Neural cell (in vitro differentiated cells): ENCODE results near the gene PDE7B. TPM values are rescaled to one million over a fixed set of nuclear protein-coding genes. Genes with fewer than 3 reads are reported as not detected.

Experiments
- H2AFZ ChIP-seq: fragments of 200-600, 300-800 bp; sonication (generic), shearing (Covaris generic); 2 replicates; pipeline ENCODE4 v1.6.0; 2014; ENCODE audit warnings: low read depth, mild to moderate bottlenecking, antibody characterized with exemption, low read length, moderate library complexity
- H3F3A ChIP-seq: fragments of 200-600 bp; shearing (Covaris generic); 2 replicates; pipeline ENCODE4 v1.6.1; 2016; ENCODE audit warnings: mild to moderate bottlenecking, moderate library complexity, mixed read lengths, antibody characterized with exemption, low read length; ENCODE audit not compliant: insufficient read depth, poor library complexity, severe bottlenecking
- H3K27ac ChIP-seq: fragments of 200-600, 300-800 bp; sonication (generic), shearing (Covaris generic); 2 replicates; pipeline ENCODE4 v1.5.1; 2014; ENCODE audit warnings: mild to moderate bottlenecking, low read length, moderate library complexity
- H3K27me3 ChIP-seq: fragments of 300-800, 200-600 bp; sonication (generic), shearing (Covaris generic); 2 replicates; pipeline ENCODE4 v1.6.0; 2014; ENCODE audit warnings: mild to moderate bottlenecking, low read depth, low read length, moderate library complexity; ENCODE audit not compliant: insufficient read depth
- H3K36me3 ChIP-seq: fragments of 300-800, 200-600 bp; sonication (generic), shearing (Covaris generic); 2 replicates; pipeline ENCODE4 v1.5.1; 2014; ENCODE audit warnings: mild to moderate bottlenecking, antibody characterized with exemption, low read length, moderate library complexity; ENCODE audit not compliant: insufficient read depth
- H3K4me2 ChIP-seq: fragments of 300-800, 200-600 bp; sonication (generic), shearing (Covaris generic); 2 replicates; pipeline ENCODE4 v1.6.0; 2014; ENCODE audit warnings: mild to moderate bottlenecking, low read length
- H3K4me3 ChIP-seq: fragments of 300-800, 200-600 bp; sonication (generic), shearing (Covaris generic); 2 replicates; pipeline ENCODE4 v1.5.1; 2014; ENCODE audit warnings: mild to moderate bottlenecking, low read length, moderate library complexity
- H3K79me2 ChIP-seq: fragments of 200-600 bp; shearing (Covaris generic); replicated peaks from 2 replicates; pipeline ENCODE4 v1.6.0; 2014; ENCODE audit warnings: mild to moderate bottlenecking, low read length, moderate library complexity; ENCODE audit not compliant: insufficient read depth
- H3K9ac ChIP-seq: fragments of 300-800, 200-600 bp; sonication (generic), shearing (Covaris generic); 2 replicates; pipeline ENCODE4 v1.6.1; 2016; ENCODE audit warnings: mild to moderate bottlenecking, low read length, mixed read lengths
- H3K9me2 ChIP-seq: fragments of 200-600 bp; shearing (Covaris generic); 2 replicates; pipeline ENCODE4 v1.6.1; 2016; ENCODE audit warnings: mild to moderate bottlenecking, low read length, mixed read lengths; ENCODE audit not compliant: insufficient read depth
- H3K9me3 ChIP-seq: fragments of 200-600, 300-800 bp; sonication (generic), shearing (Covaris generic); 2 replicates; pipeline ENCODE4 v1.6.1; 2016; ENCODE audit warnings: mild to moderate bottlenecking, mixed run types, low read length, moderate library complexity, mixed read lengths
- H4K20me1 ChIP-seq: fragments of 200-600 bp; shearing (Covaris generic); 2 replicates; pipeline ENCODE4 v1.6.1; 2016; ENCODE audit warnings: mild to moderate bottlenecking, mixed run types; ENCODE audit not compliant: insufficient read depth
- EP300 ChIP-seq: fragments of 450-650 bp; conservative IDR thresholded peaks from 2 replicates; pipeline ENCODE4 v1.6.1; 2014; ENCODE audit warnings: antibody characterized with exemption, mild to moderate bottlenecking, moderate library complexity; ENCODE audit not compliant: poor library complexity, severe bottlenecking
- EZH2 ChIP-seq: fragments of 200-600, 300-800 bp; shearing (Covaris generic), sonication (generic); IDR thresholded peaks from 2 replicates; pipeline ENCODE4 v1.6.1; 2014; ENCODE audit warnings: antibody characterized with exemption, low read length, borderline replicate concordance, mild to moderate bottlenecking; ENCODE audit not compliant: insufficient read depth, poor library complexity, severe bottlenecking
- MXI1 ChIP-seq: fragments of 450-650 bp; conservative IDR thresholded peaks from 2 replicates; pipeline ENCODE4 v1.6.1; 2014; ENCODE audit warnings: antibody characterized with exemption, mild to moderate bottlenecking; ENCODE audit not compliant: poor library complexity, severe bottlenecking
- POLR2AphosphoS5 ChIP-seq: IDR thresholded peaks from 2 replicates; pipeline ENCODE4 v1.6.1; 2012
- RAD21 ChIP-seq: fragments of 450-650 bp; conservative IDR thresholded peaks from 2 replicates; pipeline ENCODE4 v1.6.1; 2014; ENCODE audit warnings: antibody characterized with exemption, mild to moderate bottlenecking, moderate library complexity
- SMC3 ChIP-seq: fragments of 450-650 bp; conservative IDR thresholded peaks from 2 replicates; pipeline ENCODE4 v1.6.1; 2014; ENCODE audit warnings: antibody characterized with exemption, mild to moderate bottlenecking, moderate library complexity; ENCODE audit not compliant: poor library complexity
- TAF1 ChIP-seq: IDR thresholded peaks from 2 replicates; pipeline ENCODE4 v1.6.1; 2012; ENCODE audit warnings: low read depth
- polyA plus RNA-seq: library from polyadenylated mRNA; depleted of rRNA; stranded (reverse); fragments of >200 nt; gene quantifications from 2 replicates; pipeline ENCODE4 v1.2.3, GENCODE V29; 2014
- TF ChIP-seq, protein P1 (sequence below): IDR thresholded peaks from 2 replicates; pipeline ENCODE4 v1.6.1; 2012; ENCODE audit warnings: borderline replicate concordance
- TF ChIP-seq, protein P2 (sequence below): fragments of 450-650 bp; IDR thresholded peaks from 2 replicates; pipeline ENCODE4 v1.5.1; 2014; ENCODE audit warnings: antibody characterized with exemption, mild to moderate bottlenecking, moderate library complexity; ENCODE audit not compliant: poor library complexity, severe bottlenecking

The PDE7B gene
- polyA plus RNA-seq, 1 donor from 2014 or later, result 5.9 TPM

DNA sequence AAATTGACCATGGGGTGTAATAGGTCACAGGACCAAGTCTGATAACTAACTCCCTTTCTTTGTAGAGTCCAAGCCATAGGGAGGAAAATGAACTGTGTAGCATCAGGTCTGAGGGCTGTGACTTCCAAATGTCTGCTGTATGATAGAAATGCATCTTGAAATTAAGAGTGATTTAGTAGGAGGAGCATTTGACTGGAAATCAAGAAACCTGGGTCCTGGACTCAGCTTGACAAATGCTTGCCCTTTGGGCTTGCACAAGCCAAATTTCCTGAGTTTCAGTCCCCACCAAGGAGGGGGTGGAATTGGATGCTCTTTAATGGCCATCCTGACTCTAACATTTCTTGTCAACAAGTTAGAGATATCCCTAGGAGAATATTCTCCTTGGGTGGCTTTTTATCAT, 187.0 kb downstream of the PDE7B start:
- no peaks in the 10 kb centered on the region for H3F3A ChIP-seq
- no peaks in the 10 kb centered on the region for H3K9me3 ChIP-seq
- no peaks in the 10 kb centered on the region for H3K9me2 ChIP-seq
- H4K20me1 ChIP-seq, result no peaks in the 10 kb centered on the region
- TF ChIP-seq TAF1 (no peak), MXI1 (no peak), EZH2 (no peak), SMC3 (no peak), POLR2AphosphoS5 (no peak), RAD21 (no peak), EP300 (no peak)
- TF ChIP-seq, protein P1, sequence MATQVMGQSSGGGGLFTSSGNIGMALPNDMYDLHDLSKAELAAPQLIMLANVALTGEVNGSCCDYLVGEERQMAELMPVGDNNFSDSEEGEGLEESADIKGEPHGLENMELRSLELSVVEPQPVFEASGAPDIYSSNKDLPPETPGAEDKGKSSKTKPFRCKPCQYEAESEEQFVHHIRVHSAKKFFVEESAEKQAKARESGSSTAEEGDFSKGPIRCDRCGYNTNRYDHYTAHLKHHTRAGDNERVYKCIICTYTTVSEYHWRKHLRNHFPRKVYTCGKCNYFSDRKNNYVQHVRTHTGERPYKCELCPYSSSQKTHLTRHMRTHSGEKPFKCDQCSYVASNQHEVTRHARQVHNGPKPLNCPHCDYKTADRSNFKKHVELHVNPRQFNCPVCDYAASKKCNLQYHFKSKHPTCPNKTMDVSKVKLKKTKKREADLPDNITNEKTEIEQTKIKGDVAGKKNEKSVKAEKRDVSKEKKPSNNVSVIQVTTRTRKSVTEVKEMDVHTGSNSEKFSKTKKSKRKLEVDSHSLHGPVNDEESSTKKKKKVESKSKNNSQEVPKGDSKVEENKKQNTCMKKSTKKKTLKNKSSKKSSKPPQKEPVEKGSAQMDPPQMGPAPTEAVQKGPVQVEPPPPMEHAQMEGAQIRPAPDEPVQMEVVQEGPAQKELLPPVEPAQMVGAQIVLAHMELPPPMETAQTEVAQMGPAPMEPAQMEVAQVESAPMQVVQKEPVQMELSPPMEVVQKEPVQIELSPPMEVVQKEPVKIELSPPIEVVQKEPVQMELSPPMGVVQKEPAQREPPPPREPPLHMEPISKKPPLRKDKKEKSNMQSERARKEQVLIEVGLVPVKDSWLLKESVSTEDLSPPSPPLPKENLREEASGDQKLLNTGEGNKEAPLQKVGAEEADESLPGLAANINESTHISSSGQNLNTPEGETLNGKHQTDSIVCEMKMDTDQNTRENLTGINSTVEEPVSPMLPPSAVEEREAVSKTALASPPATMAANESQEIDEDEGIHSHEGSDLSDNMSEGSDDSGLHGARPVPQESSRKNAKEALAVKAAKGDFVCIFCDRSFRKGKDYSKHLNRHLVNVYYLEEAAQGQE, result no peak
- TF ChIP-seq, protein P2, sequence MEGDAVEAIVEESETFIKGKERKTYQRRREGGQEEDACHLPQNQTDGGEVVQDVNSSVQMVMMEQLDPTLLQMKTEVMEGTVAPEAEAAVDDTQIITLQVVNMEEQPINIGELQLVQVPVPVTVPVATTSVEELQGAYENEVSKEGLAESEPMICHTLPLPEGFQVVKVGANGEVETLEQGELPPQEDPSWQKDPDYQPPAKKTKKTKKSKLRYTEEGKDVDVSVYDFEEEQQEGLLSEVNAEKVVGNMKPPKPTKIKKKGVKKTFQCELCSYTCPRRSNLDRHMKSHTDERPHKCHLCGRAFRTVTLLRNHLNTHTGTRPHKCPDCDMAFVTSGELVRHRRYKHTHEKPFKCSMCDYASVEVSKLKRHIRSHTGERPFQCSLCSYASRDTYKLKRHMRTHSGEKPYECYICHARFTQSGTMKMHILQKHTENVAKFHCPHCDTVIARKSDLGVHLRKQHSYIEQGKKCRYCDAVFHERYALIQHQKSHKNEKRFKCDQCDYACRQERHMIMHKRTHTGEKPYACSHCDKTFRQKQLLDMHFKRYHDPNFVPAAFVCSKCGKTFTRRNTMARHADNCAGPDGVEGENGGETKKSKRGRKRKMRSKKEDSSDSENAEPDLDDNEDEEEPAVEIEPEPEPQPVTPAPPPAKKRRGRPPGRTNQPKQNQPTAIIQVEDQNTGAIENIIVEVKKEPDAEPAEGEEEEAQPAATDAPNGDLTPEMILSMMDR, result no peak
- H3K79me2 ChIP-seq, result no peaks in the 10 kb centered on the region
- H3K9ac ChIP-seq, result no peak overlapping the region
- no peak overlapping the region for H3K27ac ChIP-seq
- no peak overlapping the region for H2AFZ ChIP-seq
- H3K27me3 ChIP-seq, result no peaks in the 10 kb centered on the region
- H3K36me3 ChIP-seq, result no peaks in the 10 kb centered on the region
- H3K4me3 ChIP-seq, result no peak overlapping the region
- H3K4me2 ChIP-seq, result no peak overlapping the region

DNA sequence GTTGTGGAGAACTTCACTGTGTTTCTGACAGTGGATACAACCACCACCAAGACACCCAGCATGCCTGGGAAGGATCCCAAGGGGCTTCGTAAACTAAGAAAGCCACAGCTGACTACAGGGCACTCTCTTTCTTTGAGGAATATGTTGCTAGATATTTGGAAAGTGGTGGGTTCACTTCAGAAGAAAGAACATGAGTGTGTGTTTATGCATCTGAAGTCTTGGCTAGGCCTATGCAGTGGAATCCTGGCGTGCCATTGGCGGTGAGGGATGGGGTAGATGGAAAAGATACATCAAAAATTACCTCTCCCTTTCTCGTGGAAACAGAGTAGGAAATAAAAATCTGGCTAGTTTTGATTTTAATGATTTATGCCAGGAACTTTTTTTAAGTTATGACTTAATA, 187.7 kb downstream of the PDE7B start:
- no peak overlapping the region for H2AFZ ChIP-seq
- TF ChIP-seq RAD21 (no peak), POLR2AphosphoS5 (no peak), EP300 (no peak), EZH2 (no peak), SMC3 (no peak), TAF1 (no peak), MXI1 (no peak)
- TF ChIP-seq, protein P1, result no peak
- TF ChIP-seq, protein P2, result no peak
- no peaks in the 10 kb centered on the region for H4K20me1 ChIP-seq
- no peaks in the 10 kb centered on the region for H3K27me3 ChIP-seq
- no peak overlapping the region for H3K4me3 ChIP-seq
- no peaks in the 10 kb centered on the region for H3K79me2 ChIP-seq
- H3K36me3 ChIP-seq, result no peaks in the 10 kb centered on the region
- H3K27ac ChIP-seq, result no peak overlapping the region
- H3K9ac ChIP-seq, result no peak overlapping the region
- no peaks in the 10 kb centered on the region for H3F3A ChIP-seq
- H3K4me2 ChIP-seq, result no peak overlapping the region
- no peaks in the 10 kb centered on the region for H3K9me3 ChIP-seq
- H3K9me2 ChIP-seq, result no peaks in the 10 kb centered on the region
